Endothelial cell of umbilical vein (primary cell): ENCODE results near the gene PDK1.

ENCODE experiments used
- POLR2A ChIP-seq: IDR thresholded peaks from 2 replicates; pipeline ENCODE4 v1.6.1; 2012; ENCODE audit warnings: low read depth, mild to moderate bottlenecking, control low read depth, low read length
- TF ChIP-seq, protein P1 (sequence below), 2 donors: IDR thresholded peaks; 1 replicate in 1 of 2; 2 replicates in 1 of 2; pipeline ENCODE4 v1.5.1; 2011; ENCODE audit warnings: low read length in 2 of 2, mild to moderate bottlenecking in 2 of 2, moderate library complexity in 2 of 2, control low read depth in 1 of 2, inconsistent platforms in 1 of 2, low read depth in 1 of 2; ENCODE audit not compliant: insufficient read depth in 1 of 2; ENCODE audit errors: extremely low read depth in 1 of 2

DNA sequence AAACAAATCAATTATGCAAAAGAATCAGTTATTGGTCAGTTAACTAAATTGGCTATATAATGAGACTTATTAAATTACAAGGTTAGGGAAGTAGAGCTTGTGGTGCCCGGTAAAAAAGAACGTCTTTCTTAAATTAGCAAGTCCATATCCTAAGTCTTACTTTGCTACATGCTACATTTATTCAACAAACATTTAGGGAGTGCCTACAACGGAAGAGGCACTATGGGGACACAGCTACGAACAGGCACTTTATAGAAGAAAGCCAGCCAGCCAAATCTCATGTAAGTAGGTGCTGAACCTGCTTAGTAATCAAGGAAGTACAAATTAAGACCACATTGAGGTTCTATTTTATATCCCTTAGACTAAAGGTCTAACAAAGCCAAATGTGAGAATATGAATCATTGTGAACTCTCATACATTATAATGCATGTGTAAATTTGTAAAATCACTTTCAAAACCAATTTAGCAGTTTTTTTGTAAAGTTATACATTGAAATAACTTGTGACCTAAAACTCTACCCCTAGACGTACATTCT lies 59.9 kb downstream of the PDK1 start:
- TF ChIP-seq, protein P1, sequence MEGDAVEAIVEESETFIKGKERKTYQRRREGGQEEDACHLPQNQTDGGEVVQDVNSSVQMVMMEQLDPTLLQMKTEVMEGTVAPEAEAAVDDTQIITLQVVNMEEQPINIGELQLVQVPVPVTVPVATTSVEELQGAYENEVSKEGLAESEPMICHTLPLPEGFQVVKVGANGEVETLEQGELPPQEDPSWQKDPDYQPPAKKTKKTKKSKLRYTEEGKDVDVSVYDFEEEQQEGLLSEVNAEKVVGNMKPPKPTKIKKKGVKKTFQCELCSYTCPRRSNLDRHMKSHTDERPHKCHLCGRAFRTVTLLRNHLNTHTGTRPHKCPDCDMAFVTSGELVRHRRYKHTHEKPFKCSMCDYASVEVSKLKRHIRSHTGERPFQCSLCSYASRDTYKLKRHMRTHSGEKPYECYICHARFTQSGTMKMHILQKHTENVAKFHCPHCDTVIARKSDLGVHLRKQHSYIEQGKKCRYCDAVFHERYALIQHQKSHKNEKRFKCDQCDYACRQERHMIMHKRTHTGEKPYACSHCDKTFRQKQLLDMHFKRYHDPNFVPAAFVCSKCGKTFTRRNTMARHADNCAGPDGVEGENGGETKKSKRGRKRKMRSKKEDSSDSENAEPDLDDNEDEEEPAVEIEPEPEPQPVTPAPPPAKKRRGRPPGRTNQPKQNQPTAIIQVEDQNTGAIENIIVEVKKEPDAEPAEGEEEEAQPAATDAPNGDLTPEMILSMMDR (IDR thresholded peaks at IDR 0.05; ENCODE audit: extremely low read depth in 1 of 2, insufficient read depth in 1 of 2, low read depth in 1 of 2, low read length in 2 of 2) = no peak
- no peak for TF ChIP-seq POLR2A
